GM18868 (cell line): ENCODE measurements around the gene ZFR2.
"Not testable (repeated sequence)": the region's sequence is repeated elsewhere in the genome, so short reads cannot be mapped to it uniquely, and the experiment has no call there.

Experiments
- ATAC-seq: cut with Tn5 transposase; IDR thresholded peaks from one replicate; pipeline ENCODE4 v1.9.1; 2021; ENCODE audit warnings: mild to moderate bottlenecking, moderate library complexity; ENCODE audit not compliant: unreplicated experiment

Gene ZFR2

DNA sequence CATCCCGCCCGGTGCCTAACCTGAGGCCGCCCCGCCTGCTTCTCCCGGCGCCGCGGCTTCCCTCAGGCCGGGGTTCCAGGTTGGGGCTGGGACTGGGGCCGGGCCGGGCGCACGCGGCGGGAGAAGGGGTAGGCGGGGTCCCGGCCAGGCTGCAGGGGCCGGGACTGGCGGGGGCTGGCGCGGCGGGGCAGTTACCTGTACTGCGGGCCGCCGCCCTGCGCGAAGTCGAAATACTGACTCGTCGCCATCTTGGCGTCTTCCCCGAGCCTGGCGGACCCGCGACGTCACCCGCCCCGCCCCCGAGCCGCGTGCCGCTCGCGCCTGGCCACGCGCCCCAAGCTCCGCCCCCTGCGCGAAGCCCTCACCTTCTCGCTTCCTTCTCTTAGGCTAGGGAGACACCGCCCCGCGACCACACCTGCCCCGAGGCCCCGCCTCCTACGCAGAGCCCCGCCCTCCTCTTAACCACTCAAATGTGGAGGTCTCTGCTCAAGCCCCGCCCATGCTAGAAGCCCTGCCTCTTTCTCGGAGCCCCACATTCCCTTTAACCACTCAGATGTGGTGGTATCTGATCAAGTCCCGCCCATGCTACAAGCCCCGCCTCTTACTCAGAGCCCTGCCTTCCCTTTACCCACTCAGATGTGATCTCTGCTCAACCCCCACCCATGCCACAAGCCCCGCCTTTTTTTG lies at the start of gene ZFR2:
TSS of gene ZFR2 (minus strand) at position 269 of the 687 bp plus-strand sequence. CDS start at position 248, 21 bp downstream.
- no peak for ATAC-seq

DNA sequence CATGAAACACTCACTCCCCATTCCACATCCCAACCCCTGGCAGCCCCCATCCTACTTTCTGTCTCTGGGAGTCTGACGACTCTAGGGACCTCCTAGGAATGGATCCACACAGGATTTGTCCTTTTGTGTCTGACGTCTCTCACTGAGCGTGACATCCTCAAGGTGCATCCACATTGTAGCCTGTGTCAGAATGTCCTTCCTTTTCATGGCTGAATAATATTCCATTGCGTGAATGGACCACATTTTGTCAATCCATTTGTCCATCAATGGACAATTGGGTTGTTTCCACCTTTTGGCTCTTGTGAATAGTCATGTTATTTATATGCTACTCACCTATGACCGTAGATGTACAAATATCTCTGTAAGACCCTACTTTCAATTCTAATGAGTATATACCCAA lies 47.2 kb upstream of the ZFR2 start:
- ATAC-seq = no peak

- no peak for ATAC-seq
Observed at GRCh38 chr19:3914199-3914598, 45.4 kb upstream of the ZFR2 start.

- no peak for ATAC-seq
Observed at GRCh38 chr19:3910105-3910504, 41.3 kb upstream of the ZFR2 start.

GRCh38 chr19:3908266-3909054 lies 39.6 kb upstream of the ZFR2 start:
- ATAC-seq = no peak

GRCh38 chr19:3907626-3908265 lies 38.9 kb upstream of the ZFR2 start:
- ATAC-seq = no peak

DNA sequence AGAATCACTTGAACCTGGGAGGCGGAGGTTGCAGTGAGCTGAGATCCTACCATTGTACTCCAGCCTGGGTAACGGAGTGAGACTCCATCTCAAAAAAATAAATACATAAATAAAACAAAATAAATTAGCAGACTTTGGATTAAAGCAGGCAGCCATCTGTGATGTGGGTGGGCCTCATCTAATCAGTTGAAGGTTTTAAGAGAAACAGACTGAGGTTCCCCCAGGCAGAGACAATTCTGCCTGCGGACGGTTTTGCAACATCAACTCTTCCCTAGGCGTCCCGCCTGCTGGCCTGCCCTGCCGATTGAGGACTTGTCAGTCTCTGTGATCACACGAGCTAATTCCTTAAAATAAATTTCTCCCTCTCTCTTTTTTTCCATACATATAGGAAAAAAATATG lies 35.4 kb upstream of the ZFR2 start:
- no peak for ATAC-seq

DNA sequence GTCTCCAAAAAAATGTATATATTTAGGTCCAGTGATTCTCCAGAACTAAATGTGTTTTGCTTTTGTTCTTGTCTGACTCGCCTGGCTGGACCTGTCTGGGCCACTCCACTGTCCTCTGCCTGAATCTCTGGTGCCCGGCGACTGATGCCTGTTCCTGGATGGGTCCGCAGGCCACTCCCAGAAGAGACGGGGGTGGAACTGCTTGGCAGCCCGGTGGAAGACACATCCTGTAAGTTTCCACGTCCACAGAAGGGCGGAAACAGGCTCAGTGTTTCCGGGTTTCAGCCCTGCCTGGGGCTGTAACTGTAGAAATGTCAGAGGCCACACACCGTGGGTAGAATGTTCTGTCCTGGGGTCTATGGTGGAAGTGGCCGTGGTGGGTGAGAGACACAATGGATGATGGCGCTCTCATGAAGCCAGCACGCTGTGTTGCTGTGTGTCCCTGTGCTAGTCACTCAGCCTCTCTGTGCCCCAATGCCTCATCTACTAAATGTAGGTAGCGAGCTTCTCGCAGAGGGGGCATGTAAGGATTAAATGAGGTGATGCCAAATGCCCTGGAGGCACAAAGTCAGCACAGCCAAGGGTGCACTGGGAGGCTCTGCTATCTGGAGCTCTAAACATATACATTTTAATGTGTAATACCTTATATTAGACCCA lies 33.6 kb upstream of the ZFR2 start:
- ATAC-seq = no peak

DNA sequence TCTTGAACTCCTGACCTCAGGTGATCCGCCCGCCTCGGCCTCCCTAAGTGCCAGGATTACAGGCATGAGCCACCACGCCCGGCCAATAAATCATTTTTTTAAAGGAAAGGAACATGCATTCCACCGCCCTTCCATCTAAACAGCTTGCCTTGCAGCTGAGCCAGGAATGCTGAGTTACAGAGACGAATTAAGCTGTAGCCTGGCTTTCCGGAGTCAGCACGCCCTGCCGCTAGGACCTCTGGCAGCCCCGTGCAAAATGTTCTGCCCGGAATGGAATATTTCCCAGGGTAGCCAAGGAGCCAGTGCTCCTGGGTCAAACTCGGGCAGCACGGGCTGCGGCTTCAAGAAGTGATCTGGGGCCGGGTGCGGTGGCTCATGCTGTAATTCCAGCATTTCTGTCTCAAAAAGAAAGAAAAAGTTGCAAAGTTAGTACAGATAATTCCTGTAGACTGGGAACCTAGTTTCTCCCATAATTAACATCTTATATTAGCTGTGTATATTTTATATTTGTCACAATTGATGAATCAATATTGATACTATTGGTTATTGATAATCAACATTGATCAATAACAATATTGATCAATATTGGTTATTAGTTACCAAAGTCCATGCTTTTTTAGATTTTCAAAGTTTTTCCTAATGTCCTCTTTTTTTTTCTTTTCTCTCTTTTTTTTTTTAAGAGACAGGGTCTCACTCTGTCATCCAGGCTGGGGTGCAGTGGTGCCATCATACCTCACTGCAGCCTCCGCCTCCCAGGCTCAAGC lies 30.9 kb upstream of the ZFR2 start:
- no peak for ATAC-seq

GRCh38 chr19:3898426-3898825 lies 29.6 kb upstream of the ZFR2 start:
- no peak for ATAC-seq

DNA sequence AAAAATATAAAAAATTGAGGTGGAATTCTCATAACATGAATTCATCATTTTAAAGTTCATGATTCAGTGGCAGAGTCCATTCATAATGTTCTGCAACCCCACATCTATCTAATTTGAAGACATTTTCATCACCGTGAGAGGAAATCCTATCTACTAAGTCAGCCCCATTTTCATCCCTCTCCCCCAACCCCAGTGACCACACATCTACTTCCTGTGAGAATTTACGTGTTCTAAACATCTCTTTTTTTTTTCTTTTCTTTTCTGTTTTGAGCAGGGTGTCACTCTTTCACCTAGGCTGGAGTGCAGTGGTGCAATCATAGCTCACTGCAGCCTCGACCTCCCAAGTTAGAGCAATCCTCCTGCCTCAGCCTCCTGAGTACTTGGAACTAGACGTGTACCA lies 29.1 kb upstream of the ZFR2 start:
- ATAC-seq = no peak

GRCh38 chr19:3895788-3896187 lies 26.9 kb upstream of the ZFR2 start:
- no peak for ATAC-seq

DNA sequence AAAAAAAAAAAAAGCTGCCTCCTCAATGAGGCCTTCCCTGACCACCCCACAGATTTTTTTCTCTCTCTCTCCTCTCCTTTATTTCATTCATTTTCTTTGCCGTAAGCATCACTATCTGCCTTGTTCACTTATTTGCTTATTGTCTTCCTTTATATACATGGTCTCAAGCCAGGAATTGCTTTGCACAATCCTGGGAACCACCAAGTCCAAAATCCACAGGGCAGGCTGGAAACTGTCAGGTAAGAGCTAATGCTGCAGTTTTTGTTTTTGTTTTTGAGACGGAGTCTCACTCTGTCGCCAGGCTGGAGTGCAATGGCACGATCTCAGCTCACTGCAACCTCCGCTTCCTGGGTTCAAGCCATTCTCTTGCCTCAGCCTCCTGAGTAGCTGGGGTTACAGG lies 26.1 kb upstream of the ZFR2 start:
- ATAC-seq = not testable (repeated sequence)

- no peak for ATAC-seq
Observed at GRCh38 chr19:3893509-3894179, 24.8 kb upstream of the ZFR2 start.

DNA sequence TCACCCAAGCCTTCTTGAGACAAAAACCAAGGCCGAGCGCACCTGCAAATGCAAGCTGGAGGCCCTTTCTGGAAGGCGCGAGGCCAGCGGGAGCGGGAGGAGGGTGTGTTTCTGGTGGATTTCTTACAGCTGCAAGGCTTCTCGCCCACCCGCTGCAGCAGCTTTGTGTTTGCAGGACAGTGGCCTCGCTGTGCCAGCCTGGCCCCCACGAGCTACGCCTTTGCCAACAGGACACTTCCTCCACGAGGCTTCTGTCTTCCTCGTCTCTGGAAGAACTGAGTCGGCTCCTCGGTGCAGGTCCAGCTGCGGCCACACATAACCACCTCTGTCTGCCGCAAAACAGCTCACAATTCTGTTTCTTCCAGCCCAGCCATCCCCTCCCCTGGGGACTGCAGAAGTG lies 21.8 kb upstream of the ZFR2 start:
- ATAC-seq = no peak

GRCh38 chr19:3882041-3882384 lies 13.2 kb upstream of the ZFR2 start:
- ATAC-seq = no peak

- no peak for ATAC-seq
Observed at GRCh38 chr19:3881272-3882040, 12.6 kb upstream of the ZFR2 start.

GRCh38 chr19:3880471-3881271 lies 11.8 kb upstream of the ZFR2 start, which contains the start of gene ATCAY:
Gene ATCAY (plus strand): TSS chr19:3880685. CDS start chr19:3885768, 5,083 bp downstream.
- ATAC-seq = no peak

- ATAC-seq = no peak
Observed at GRCh38 chr19:3879656-3880055, 10.8 kb upstream of the ZFR2 start.
